HG03064 (cell line): ENCODE data around the gene RABEP2.
"Not testable (repeated sequence)": the region's sequence is repeated elsewhere in the genome, so short reads cannot be mapped to it uniquely, and the experiment has no call there.

Experiments
- ATAC-seq: cut with Tn5 transposase; IDR thresholded peaks from one replicate; pipeline ENCODE4 v1.9.1; 2021; ENCODE audit warnings: low read depth; ENCODE audit not compliant: unreplicated experiment

The RABEP2 gene

DNA sequence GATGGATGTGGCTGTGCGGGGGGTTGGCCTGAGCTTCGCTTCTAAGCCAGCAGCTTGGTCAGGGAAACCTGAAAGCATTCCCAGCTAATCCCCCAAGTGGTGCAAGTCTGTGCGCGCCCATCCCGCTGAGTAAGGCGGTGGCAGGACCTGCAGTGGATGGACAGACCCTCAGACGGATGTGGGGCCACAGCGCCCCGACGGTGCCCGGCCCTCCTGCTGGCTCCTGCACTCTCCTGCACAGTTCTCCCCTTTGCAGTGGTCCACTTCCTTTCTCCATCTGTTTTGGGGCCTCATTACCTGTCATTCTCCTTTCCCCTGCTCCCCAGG lies 44.5 kb downstream of the RABEP2 start:
- ATAC-seq, result no peak

DNA sequence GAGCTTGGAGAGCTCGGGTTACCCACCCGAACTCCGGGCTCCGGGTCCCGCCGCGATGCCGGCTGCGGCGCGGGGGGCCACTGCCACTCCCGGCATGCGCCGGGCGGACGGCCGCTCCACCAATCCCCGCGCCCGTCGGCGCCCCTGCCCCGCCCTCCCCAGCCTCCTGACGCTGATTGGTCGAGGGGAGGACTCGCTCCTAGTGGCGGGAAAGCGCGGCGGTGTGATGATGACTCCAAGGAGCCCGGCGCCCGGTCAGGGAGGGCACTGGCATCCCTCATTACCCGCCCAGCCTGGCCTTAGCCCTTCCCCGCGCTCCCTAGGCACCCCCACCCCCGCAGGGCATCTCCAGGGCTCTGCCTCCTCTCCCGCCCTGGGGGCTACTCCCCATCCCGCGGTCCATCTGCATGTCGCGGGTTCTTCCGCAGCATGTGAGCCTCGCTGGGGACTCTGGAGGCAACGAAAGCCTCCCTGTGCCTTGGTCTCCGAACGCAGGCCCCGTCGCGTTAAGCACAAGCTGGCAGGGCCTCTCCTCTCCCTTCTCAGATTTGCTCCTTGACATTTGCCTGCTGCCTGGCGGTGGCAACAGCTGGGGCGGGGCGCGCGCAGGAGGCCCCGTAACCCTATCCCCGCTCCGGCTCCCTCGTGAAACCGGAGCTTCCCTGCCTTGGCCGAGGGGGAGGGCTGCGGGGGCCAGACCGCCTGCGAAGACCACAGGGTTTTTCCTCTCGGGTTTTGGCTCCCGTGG lies 45.0 kb downstream of the RABEP2 start:
- ATAC-seq, result no peak

DNA sequence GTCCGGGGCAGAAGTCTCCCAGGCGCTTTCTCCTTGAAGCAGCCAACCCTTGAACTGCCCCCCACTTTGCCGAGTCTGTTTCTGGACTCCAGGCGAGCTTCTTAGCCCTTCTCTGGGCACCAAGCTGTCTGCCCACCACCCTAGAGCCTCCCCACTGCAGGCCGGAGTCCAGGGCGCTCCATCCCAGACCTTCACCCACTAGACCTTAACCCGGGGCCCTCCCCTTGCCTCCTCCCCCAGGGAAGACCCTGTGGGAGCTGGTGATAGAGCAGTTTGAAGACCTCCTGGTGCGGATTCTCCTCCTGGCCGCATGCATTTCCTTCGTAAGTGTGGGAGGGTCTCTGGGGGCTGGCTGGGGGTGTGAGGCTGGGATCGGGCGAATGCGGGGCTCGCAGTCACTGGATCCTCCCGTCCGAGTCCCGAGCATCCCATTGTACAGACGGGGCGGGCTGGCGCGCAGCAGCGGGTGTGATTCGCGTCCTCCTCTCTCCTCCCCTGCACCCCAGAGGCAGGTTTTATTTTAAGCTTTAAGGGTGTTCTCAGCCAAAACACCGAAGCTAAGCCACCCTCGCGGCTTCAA lies 45.7 kb downstream of the RABEP2 start:
- ATAC-seq, result no peak

DNA sequence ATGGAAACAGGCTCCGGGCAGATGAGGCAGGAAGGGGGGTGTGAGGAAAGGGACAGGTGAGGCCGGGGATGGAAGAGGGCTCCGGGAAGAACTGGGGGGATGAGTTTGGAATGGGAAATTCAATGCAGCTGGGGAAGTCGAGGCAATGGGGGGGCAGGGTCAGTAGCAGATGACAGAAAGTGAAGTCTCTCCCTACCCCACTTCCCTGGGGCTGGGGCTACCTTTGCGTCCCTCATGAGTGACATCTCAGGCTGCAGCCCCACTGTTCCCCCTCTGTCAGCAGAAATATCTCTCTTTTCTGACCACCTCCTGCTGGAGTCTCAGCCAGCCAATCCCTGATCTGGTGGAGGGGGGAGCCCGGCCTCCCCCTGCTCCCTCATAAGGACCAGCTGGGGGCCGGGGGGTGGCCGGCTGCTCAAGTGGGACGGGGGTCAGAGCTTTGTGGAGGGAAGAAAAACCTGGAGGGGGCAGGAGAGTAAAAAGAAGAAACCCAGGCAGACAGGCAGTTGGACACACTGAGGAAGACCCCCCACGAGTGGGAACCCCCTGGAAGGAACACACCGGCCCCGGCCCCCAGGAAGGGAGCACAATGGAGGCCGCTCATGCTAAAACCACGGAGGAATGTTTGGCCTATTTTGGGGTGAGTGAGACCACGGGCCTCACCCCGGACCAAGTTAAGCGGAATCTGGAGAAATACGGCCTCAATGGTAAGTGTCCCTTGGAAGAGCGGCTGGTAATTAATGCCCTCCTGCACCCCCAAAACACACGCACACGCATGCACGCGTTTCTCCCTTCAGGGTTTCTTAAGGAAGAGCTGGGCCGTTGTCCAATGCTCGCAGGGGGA lies 46.7 kb downstream of the RABEP2 start, which contains the start of gene ATP2A1:
TSS of gene ATP2A1 (plus strand) at position 406 of the 844 bp plus-strand sequence. CDS start at position 590, 184 bp downstream.
- no peak for ATAC-seq

DNA sequence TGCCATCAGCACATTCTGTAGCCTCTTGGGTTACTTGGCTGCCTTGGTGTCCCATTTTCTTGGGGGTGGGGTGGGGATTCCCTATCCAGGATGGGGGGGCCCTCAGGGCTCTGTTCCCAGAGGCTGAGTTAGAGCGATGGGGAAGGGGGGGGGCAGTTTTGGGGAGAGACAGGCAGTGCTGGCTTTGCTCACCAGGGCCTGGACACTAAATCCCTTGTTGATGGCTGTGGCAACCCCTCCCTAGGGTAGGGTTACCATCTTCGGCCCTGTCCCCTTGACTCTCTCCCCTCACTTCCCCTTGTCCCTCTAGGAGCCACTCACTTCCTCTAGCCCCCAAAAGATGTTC lies 47.4 kb downstream of the RABEP2 start:
- ATAC-seq, result no peak

DNA sequence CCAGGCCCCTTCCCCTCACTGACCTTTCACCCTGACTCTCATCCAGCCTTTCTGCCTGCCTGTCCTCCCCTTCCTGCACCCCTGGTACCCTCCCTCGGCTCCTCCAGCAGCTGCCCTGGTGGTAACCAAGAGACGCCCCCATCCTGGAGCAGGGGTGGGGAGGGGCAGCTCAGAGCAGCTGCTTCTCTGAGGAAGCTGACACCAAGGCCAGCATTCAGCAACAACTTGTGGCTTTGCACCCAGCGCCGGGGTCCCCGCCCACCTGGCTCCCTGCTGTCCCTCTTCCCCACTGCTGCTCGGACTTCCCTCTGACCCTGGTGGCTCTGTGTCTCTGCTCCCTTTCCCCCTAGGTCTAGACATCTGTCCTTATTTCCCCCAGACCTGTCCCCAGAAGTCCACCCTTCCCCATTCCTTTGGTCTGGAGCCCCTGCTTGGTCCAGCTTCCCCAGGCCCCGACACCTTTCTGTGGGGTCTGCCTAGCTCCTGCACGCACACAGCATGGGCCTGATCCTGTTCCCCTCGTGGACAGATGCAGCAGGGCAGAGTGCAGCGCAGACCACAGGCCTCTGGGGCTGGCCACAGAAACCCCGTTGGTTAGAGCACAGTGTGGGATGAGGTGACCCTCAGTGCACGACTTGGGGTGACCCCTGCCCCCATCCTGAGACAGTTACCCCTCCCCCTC lies 47.9 kb downstream of the RABEP2 start:
- ATAC-seq, result no peak

DNA sequence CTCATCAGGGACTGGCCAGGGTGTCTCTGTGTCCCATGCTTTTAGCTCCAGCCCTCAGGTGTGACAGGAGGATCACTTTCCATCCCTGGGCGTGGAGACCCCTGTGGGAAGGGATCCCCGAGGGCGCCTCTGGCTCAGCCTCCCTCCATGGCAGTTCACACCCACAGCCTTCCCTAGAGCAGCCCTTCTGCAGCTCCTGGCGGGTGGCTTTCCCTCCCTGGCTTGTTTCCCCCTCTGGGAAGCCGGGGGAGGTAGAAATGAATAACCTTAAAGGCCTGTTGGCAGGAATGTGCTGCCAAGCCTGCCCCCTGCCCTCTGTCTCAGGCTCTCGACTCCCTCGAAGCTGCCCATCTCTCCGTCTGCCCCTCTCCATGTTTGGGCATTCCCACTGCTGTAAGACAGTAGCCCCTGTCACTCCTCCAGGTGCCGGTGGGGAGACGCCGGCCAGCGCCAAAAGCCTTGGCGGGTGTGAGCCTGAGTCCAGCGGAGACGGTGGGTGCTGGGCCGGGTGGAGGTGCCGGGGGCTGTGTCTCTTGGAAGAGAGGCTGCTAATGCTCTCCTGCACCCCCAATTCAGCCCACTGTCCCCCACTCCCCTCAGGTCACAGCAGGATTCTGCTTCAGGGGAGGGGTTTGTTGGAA lies 48.9 kb downstream of the RABEP2 start:
- ATAC-seq, result no peak

DNA sequence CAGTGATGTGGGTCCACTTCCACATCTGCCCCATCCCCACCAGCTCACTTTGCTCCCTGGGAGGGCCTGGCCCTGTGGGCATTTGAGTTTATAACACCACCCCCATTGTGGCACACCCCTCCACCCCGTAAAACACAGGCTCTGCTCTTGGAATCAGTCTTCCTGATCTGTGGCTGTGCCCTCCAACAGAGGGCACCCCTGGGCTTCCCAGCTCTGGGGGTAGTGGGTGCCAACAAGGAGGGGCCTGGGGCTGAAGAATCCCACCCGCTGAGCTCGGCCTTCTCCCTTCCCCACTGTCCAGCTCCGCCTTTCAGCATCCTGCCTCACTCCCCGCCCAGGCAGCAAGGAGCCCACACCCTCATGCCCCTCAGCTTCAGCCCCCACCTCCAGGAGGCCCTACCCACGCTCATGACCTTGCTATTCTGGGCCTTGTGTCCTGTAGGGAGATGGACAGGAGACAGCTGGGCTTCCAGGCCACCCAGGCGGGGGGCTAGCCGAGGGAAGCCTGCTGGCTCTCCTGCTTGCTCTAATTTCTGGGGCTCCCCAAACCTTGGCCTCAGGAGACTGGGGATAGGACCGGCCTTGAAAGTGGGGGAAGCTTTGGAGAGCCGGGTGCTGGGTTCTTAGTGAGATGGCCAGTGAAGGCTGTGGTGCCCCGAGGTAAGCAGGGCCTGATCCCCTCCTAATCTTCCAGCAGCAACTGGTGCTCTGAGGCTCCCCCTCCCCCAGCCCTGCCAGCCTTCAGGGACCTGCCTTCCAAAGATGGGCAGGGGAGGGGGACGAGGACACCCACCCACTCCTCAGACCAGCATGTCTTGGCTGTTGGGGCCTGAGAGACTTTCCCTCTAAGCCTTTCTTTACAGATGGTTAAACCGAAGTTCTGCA lies 49.7 kb downstream of the RABEP2 start:
- no peak for ATAC-seq

DNA sequence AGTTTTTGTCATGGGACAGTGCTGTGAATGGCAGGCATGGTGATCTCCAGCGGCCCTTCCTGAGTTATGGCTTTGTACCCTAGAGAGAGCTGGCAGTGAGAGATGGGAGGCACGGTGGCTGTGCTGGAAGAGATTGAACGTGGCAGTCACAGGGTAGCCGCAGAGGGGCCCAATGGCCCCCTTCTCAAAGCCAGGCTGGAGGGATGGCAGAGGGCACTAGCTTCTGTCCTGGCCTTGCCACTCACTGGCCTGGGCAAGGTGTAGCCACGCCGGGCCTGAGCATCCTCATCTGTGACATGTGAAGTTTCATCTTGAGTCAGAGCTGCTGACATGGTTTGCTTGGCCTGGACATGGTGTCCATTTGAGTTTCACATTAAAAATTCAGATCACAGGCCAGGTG lies 50.6 kb downstream of the RABEP2 start:
- ATAC-seq, result no peak

DNA sequence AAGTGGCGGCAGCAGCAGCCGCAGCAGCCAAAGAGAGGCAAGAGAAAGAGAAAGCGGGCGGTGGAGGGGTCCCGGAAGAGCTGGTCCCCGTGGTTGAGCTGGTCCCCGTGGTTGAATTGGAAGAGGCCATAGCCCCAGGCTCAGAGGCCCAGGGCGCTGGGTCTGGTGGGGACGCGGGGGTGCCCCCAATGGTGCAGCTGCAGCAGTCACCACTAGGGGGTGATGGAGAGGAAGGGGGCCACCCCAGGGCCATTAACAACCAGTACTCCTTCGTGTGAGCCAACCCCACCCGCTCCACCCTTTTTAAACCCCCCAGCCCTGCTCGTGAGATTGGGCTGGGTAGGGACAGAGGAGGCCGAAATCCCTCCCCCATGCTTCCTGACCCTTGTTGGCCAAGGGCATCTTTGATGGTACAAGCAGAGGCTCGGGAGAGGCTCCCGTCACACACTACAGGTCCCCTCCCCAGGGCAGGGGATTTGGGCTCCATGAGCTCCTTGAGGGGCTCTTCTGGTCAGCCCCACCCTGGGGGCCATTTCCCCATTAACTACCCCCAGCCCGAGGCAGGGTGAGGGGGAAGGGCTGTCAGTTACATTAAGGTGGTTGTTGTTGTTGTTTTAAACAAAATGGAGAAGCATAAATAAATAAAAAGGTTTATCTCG lies 51.4 kb downstream of the RABEP2 start:
- no peak for ATAC-seq

DNA sequence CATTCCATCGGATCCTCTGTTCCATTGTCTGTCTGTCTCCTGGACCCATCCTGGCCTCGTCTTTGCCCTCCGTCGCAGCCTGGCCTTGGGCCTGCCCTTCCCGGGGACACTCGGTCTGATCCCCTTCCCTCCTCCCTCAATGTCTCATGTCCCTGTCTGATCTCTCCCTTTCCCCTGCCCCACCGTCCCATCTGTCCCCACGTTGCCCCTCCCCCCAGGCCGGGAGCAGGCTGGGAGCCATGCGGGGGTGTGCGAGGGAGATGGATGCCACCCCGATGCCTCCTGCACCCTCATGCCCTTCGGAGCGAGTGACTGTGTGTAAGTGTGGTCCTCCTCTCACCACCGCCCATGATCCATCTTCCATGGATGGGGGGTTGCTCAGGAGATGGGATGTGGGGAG lies 52.1 kb downstream of the RABEP2 start:
- ATAC-seq, result no peak

DNA sequence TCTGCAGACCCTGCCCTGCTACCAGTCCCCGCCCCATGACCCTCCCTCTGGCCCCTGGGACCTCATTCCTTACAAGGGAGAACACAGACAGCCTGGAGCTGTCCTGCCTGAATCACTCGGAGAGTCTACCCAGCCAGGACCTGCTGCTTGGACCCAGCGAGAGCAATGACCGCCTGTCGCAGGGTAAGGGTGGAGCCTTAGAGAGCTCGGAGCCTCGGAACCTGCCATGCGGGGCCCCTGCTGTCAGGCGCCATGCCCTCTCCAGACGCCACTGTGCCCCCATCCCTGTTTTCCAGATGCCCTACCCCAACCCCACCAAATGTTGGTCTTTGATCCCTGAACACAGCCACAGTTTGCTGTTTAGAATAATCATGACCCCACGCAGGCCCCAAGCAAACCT lies 55.8 kb downstream of the RABEP2 start:
- no peak for ATAC-seq

DNA sequence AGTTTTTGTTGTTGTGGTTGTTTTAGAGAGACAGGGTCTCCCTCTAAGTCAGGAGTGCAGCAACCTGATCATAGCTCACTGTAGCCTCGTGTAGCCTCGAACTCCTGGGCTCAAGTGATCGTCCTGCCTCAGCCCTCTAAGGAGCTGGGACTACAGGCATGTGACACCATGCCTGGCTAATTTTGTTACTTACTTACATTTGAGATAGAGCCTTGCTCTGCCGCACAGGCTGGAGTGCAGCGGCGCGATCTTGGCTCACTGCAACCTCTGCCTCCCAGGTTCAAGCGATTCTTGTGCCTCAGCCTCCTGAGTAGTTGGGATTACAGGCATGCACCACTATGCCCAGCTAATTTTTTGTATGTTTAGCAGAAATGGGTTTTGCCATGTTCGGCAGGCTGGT lies 57.4 kb downstream of the RABEP2 start:
- not testable (repeated sequence) for ATAC-seq

DNA sequence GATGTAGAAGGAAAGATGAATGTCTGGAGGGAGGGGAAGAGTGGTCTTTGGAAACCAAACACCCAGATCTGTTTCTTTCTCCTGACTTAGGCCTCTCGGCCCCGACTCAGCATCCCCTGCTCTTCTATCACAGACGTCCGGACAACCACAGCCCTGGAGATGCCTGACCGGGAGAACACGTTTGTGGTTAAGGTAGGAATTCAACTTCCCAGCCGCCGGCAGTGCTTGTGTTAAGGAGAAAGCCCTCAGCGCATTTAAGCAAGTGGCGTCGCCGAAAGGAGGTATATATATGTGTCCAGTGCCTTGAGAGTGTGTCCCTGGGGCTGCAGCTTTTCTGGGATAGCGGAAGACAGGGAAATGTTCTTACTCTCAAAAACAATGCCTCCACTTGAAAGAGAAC lies 57.8 kb downstream of the RABEP2 start:
- ATAC-seq, result no peak

DNA sequence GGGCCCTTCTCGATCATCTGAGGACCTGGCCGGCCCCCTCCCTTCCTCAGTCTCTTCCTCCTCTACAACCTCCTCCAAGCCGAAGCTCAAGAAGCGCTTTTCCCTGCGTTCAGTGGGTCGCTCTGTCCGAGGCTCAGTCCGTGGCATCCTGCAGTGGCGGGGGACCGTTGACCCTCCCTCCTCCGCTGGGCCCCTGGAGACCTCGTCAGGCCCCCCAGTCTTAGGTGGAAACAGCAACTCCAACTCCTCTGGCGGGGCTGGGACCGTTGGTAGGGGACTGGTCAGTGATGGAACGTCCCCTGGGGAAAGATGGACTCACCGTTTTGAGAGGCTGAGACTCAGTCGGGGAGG lies 58.6 kb downstream of the RABEP2 start:
- ATAC-seq, result no peak

DNA sequence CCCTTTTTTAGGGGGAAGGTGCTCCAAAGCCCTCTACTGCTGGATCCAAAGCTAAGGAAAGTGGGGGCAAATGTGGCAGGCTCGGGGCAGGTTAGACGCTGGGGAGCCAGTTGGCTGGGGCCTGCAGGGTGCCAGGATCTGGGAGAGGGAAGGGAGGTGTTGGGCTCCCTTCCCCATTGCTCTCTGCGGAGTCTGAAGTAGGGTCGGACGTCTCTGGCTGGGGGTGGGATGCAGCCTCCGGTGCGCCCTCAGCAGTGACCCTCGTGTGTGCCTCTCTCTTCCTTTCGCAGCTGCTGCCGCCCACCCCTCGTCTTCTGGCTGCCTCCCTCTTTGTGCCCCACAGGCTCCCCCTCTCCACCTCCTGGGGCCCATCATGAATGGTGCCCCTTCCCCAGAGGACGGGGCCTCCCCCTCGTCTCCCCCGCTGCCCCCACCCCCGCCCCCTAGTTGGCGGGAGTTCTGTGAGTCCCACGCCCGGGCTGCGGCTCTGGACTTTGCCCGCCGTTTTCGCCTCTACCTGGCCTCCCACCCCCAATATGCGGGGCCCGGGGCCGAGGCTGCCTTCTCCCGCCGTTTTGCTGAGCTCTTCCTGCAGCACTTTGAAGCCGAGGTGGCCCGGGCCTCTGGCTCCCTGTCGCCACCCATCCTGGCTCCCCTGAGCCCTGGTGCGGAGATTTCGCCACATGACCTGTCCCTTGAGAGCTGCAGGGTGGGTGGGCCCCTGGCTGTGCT lies 59.1 kb downstream of the RABEP2 start:
- ATAC-seq, result no peak

DNA sequence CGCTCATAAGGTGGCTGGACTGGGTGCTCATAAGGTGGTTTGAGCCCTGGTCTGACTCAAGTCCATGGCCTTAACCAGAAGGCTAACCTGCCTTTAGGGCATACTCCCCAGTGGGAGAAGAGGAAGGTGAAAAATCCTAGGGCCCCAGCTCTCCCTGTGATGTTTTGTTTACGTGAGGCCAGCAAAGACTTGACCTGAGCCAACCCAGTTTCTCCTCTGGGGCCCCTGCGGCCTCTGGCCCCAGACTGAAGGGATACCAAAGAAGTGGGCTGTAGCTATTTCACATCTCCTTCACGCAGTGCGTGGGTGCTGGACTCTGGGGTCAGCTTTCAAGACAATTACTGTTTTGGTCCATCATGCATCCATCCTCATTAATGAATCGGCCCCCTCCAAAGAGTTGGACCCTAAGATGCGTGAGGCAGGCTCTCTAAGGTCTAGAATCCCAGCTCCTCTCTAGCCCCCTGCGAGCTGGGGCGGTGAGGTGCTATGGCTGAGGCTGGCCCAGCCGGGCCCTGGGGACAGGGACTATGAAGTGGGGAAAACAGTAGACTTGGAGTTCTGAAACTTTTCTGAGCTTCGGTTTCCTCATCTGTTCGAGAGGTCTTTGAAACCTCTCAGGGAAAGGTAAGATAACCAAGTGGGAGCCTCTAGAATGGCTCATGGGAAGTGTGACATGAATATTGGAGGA lies 59.9 kb downstream of the RABEP2 start:
- no peak for ATAC-seq
